Measurements from ENCODE around the gene FIGN. TPM values are rescaled to one million over a fixed set of nuclear protein-coding genes. Genes with fewer than 3 reads are reported as not detected.

FIGN gene
- total and polyA plus RNA-seq, 5 donors from 2014 or later, result not detected

GRCh38 chr2:163605779-163606178 is 130.0 kb downstream of the FIGN start:
- Histone ChIP-seq H3K4me3 (ENCODE audit: low read depth, low read length) (no peak overlapping the region), H3K27ac (ENCODE audit: insufficient read depth, low read length, poor library complexity, severe bottlenecking) (no peak overlapping the region), H3K36me3 (ENCODE audit: control insufficient read depth, insufficient read depth, low read length) (no peaks in the 10 kb centered on the region), H3K9me3 (ENCODE audit: control insufficient read depth in 2 of 2, low read length in 2 of 2) (no peaks in the 10 kb centered on the region), H3K27me3 (ENCODE audit: control insufficient read depth, insufficient read depth, low read length) (no peaks in the 10 kb centered on the region), H3K4me1 (ENCODE audit: control insufficient read depth, insufficient read depth, low read length, poor library complexity, severe bottlenecking) (no peaks in the 10 kb centered on the region)
- DNase-seq (no peak), ATAC-seq (ENCODE audit: low read depth in 2 of 2) (no peak)
- Mint-ChIP-seq H3K27ac (no peak overlapping the region), H3K9me3 (peaks cover 0 to 8% (median 0%) of the 10 kb centered on the region in 7 donors), H3K4me1 (no peaks in the 10 kb centered on the region), H3K36me3 (no peaks in the 10 kb centered on the region), H3K4me3 (no peak overlapping the region), H3K27me3 (no peaks in the 10 kb centered on the region)

GRCh38 chr2:163604941-163605555 is 130.8 kb downstream of the FIGN start:
- no peaks in the 10 kb centered on the region for H3K27me3 ChIP-seq (ENCODE audit: control insufficient read depth, insufficient read depth, low read length)
- Mint-ChIP-seq H3K4me3 (no peak overlapping the region), H3K4me1 (no peaks in the 10 kb centered on the region), H3K36me3 (no peaks in the 10 kb centered on the region), H3K27ac (no peak overlapping the region), H3K9me3 (peaks cover 0 to 8% (median 0%) of the 10 kb centered on the region in 7 donors), H3K27me3 (no peaks in the 10 kb centered on the region)
- no peaks in the 10 kb centered on the region for H3K4me1 ChIP-seq (ENCODE audit: control insufficient read depth, insufficient read depth, low read length, poor library complexity, severe bottlenecking)
- no peaks in the 10 kb centered on the region for H3K36me3 ChIP-seq (ENCODE audit: control insufficient read depth, insufficient read depth, low read length)
- DNase-seq (no peak), ATAC-seq (ENCODE audit: low read depth in 2 of 2) (no peak)
- no peaks in the 10 kb centered on the region for H3K9me3 ChIP-seq (ENCODE audit: control insufficient read depth in 2 of 2, low read length in 2 of 2)
- H3K27ac ChIP-seq (ENCODE audit: insufficient read depth, low read length, poor library complexity, severe bottlenecking), result no peak overlapping the region
- no peak overlapping the region for H3K4me3 ChIP-seq (ENCODE audit: low read depth, low read length)

GRCh38 chr2:163602196-163602595 is 133.6 kb downstream of the FIGN start:
- H3K9me3 ChIP-seq (ENCODE audit: control insufficient read depth in 2 of 2, low read length in 2 of 2), result no peaks in the 10 kb centered on the region
- DNase-seq, result no peak
- no peaks in the 10 kb centered on the region for H3K36me3 ChIP-seq (ENCODE audit: control insufficient read depth, insufficient read depth, low read length)
- no peak overlapping the region for H3K27ac ChIP-seq (ENCODE audit: insufficient read depth, low read length, poor library complexity, severe bottlenecking)
- H3K4me1 ChIP-seq (ENCODE audit: control insufficient read depth, insufficient read depth, low read length, poor library complexity, severe bottlenecking), result no peaks in the 10 kb centered on the region
- Mint-ChIP-seq H3K9me3 (peaks cover 0 to 19% (median 3%) of the 10 kb centered on the region in 7 donors), H3K4me1 (no peaks in the 10 kb centered on the region), H3K27ac (no peak overlapping the region), H3K36me3 (no peaks in the 10 kb centered on the region), H3K4me3 (no peak overlapping the region), H3K27me3 (no peaks in the 10 kb centered on the region)
- no peak overlapping the region for H3K4me3 ChIP-seq (ENCODE audit: low read depth, low read length)
- no peaks in the 10 kb centered on the region for H3K27me3 ChIP-seq (ENCODE audit: control insufficient read depth, insufficient read depth, low read length)
- ATAC-seq (ENCODE audit: low read depth in 2 of 2), result no peak

GRCh38 chr2:163601377-163601776 is 134.4 kb downstream of the FIGN start:
- Mint-ChIP-seq H3K4me1 (no peaks in the 10 kb centered on the region), H3K9me3 (peaks cover 0 to 23% (median 3%) of the 10 kb centered on the region in 7 donors), H3K27me3 (no peaks in the 10 kb centered on the region), H3K36me3 (no peaks in the 10 kb centered on the region), H3K27ac (no peak overlapping the region), H3K4me3 (no peak overlapping the region)
- Histone ChIP-seq H3K4me3 (ENCODE audit: low read depth, low read length) (no peak overlapping the region), H3K27me3 (ENCODE audit: control insufficient read depth, insufficient read depth, low read length) (no peaks in the 10 kb centered on the region), H3K9me3 (ENCODE audit: control insufficient read depth in 2 of 2, low read length in 2 of 2) (no peaks in the 10 kb centered on the region), H3K4me1 (ENCODE audit: control insufficient read depth, insufficient read depth, low read length, poor library complexity, severe bottlenecking) (no peaks in the 10 kb centered on the region), H3K36me3 (ENCODE audit: control insufficient read depth, insufficient read depth, low read length) (no peaks in the 10 kb centered on the region), H3K27ac (ENCODE audit: insufficient read depth, low read length, poor library complexity, severe bottlenecking) (no peak overlapping the region)
- ATAC-seq (ENCODE audit: low read depth in 2 of 2) (no peak), DNase-seq (no peak)

GRCh38 chr2:163600801-163601200 is 135.0 kb downstream of the FIGN start:
- Mint-ChIP-seq H3K4me1 (no peaks in the 10 kb centered on the region), H3K36me3 (no peaks in the 10 kb centered on the region)

GRCh38 chr2:163595028-163595427 is 140.8 kb downstream of the FIGN start:
- no peak for DNase-seq
- H3K4me3 ChIP-seq (ENCODE audit: low read depth, low read length), result no peak overlapping the region
- no peaks in the 10 kb centered on the region for H3K4me1 Mint-ChIP-seq
- H3K9me3 ChIP-seq (ENCODE audit: control insufficient read depth in 2 of 2, low read length in 2 of 2), result peaks cover 0 to 1% of the 10 kb centered on the region in 2 experiments
- H3K4me3 Mint-ChIP-seq, result no peak overlapping the region
- no peaks in the 10 kb centered on the region for H3K36me3 Mint-ChIP-seq
- peaks cover 0 to 22% (median 3%) of the 10 kb centered on the region in 7 donors for H3K9me3 Mint-ChIP-seq
- no peak overlapping the region for H3K27ac ChIP-seq (ENCODE audit: insufficient read depth, low read length, poor library complexity, severe bottlenecking)
- no peak for ATAC-seq (ENCODE audit: low read depth in 2 of 2)
- H3K27ac Mint-ChIP-seq, result no peak overlapping the region
- no peaks in the 10 kb centered on the region for H3K27me3 ChIP-seq (ENCODE audit: control insufficient read depth, insufficient read depth, low read length)
- H3K27me3 Mint-ChIP-seq, result no peaks in the 10 kb centered on the region
- H3K36me3 ChIP-seq (ENCODE audit: control insufficient read depth, insufficient read depth, low read length), result no peaks in the 10 kb centered on the region
- no peaks in the 10 kb centered on the region for H3K4me1 ChIP-seq (ENCODE audit: control insufficient read depth, insufficient read depth, low read length, poor library complexity, severe bottlenecking)

More at GRCh38 chr2:163600801-163601200, 135.0 kb downstream of the FIGN start:
- H3K9me3 Mint-ChIP-seq, result peaks cover 0 to 23% (median 3%) of the 10 kb centered on the region in 7 donors
- H3K4me1 ChIP-seq (ENCODE audit: control insufficient read depth, insufficient read depth, low read length, poor library complexity, severe bottlenecking), result no peaks in the 10 kb centered on the region
- H3K27me3 Mint-ChIP-seq, result no peaks in the 10 kb centered on the region
- no peak for DNase-seq
- no peaks in the 10 kb centered on the region for H3K9me3 ChIP-seq (ENCODE audit: control insufficient read depth in 2 of 2, low read length in 2 of 2)
- H3K4me3 Mint-ChIP-seq, result no peak overlapping the region
- no peaks in the 10 kb centered on the region for H3K36me3 ChIP-seq (ENCODE audit: control insufficient read depth, insufficient read depth, low read length)
- no peak overlapping the region for H3K27ac Mint-ChIP-seq
- no peak overlapping the region for H3K4me3 ChIP-seq (ENCODE audit: low read depth, low read length)
- no peaks in the 10 kb centered on the region for H3K27me3 ChIP-seq (ENCODE audit: control insufficient read depth, insufficient read depth, low read length)
- H3K27ac ChIP-seq (ENCODE audit: insufficient read depth, low read length, poor library complexity, severe bottlenecking), result no peak overlapping the region
- ATAC-seq (ENCODE audit: low read depth in 2 of 2), result no peak

- Histone ChIP-seq H3K9me3 (ENCODE audit: control insufficient read depth in 2 of 2, low read length in 2 of 2) (peaks cover 0 to 1% of the 10 kb centered on the region in 2 experiments), H3K27me3 (ENCODE audit: control insufficient read depth, insufficient read depth, low read length) (no peaks in the 10 kb centered on the region), H3K4me3 (ENCODE audit: low read depth, low read length) (no peak overlapping the region), H3K4me1 (ENCODE audit: control insufficient read depth, insufficient read depth, low read length, poor library complexity, severe bottlenecking) (no peaks in the 10 kb centered on the region), H3K27ac (ENCODE audit: insufficient read depth, low read length, poor library complexity, severe bottlenecking) (no peak overlapping the region), H3K36me3 (ENCODE audit: control insufficient read depth, insufficient read depth, low read length) (no peaks in the 10 kb centered on the region)
- Mint-ChIP-seq H3K27me3 (no peaks in the 10 kb centered on the region), H3K4me3 (no peak overlapping the region), H3K36me3 (no peaks in the 10 kb centered on the region), H3K9me3 (peaks cover 0 to 19% (median 3%) of the 10 kb centered on the region in 7 donors), H3K27ac (no peak overlapping the region), H3K4me1 (no peaks in the 10 kb centered on the region)
- no peak for DNase-seq
- ATAC-seq (ENCODE audit: low read depth in 2 of 2), result no peak
Observed at GRCh38 chr2:163594497-163594896, 141.3 kb downstream of the FIGN start.

GRCh38 chr2:163593982-163594381 is 141.8 kb downstream of the FIGN start:
- Mint-ChIP-seq H3K36me3 (no peaks in the 10 kb centered on the region), H3K4me3 (no peak overlapping the region), H3K4me1 (no peaks in the 10 kb centered on the region), H3K27me3 (no peaks in the 10 kb centered on the region), H3K27ac (no peak overlapping the region), H3K9me3 (peaks cover 0 to 15% (median 1%) of the 10 kb centered on the region in 7 donors)
- peaks cover 0 to 1% of the 10 kb centered on the region in 2 experiments for H3K9me3 ChIP-seq (ENCODE audit: control insufficient read depth in 2 of 2, low read length in 2 of 2)
- no peak overlapping the region for H3K27ac ChIP-seq (ENCODE audit: insufficient read depth, low read length, poor library complexity, severe bottlenecking)
- DNase-seq (no peak), ATAC-seq (ENCODE audit: low read depth in 2 of 2) (no peak)
- no peaks in the 10 kb centered on the region for H3K27me3 ChIP-seq (ENCODE audit: control insufficient read depth, insufficient read depth, low read length)
- H3K4me3 ChIP-seq (ENCODE audit: low read depth, low read length), result no peak overlapping the region
- no peaks in the 10 kb centered on the region for H3K36me3 ChIP-seq (ENCODE audit: control insufficient read depth, insufficient read depth, low read length)
- H3K4me1 ChIP-seq (ENCODE audit: control insufficient read depth, insufficient read depth, low read length, poor library complexity, severe bottlenecking), result no peaks in the 10 kb centered on the region

All from CD4-positive, CD25-positive, alpha-beta regulatory T cell (primary cell).